ENCODE results near the gene CABLES2.
A peak's percentile ranks its signal among the peaks of the same experiment; 100 is the strongest.
"Not testable (repeated sequence)": the region's sequence is repeated elsewhere in the genome, so short reads cannot be mapped to it uniquely, and the experiment has no call there.

CABLES2 gene

DNA sequence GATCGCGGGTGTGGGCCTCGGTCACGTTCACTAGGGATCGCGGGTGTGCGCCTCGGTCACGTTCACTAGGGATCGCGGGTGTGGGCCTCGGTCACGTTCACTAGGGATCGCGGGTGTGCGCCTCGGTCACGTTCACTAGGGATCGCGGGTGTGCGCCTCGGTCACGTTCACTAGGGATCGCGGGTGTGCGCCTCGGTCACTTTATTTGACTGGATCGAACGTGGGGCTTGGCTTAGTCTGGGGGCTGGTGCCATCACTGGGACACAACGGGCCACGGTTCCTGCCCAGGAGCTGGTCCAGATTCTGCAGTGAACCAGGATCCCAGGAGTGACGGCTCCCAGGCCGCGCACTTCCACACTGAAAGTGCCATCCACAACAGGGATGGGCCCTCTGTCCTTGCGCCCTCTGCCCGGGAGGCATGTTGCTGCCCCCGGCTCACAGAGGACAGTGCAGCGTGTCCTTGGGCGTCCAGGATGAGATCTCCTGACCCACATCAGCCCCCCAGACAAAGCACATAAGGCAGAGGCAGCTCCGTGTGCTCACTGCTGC is 33.4 kb downstream of the CABLES2 start:
- DNase-seq = not testable (repeated sequence)

DNA sequence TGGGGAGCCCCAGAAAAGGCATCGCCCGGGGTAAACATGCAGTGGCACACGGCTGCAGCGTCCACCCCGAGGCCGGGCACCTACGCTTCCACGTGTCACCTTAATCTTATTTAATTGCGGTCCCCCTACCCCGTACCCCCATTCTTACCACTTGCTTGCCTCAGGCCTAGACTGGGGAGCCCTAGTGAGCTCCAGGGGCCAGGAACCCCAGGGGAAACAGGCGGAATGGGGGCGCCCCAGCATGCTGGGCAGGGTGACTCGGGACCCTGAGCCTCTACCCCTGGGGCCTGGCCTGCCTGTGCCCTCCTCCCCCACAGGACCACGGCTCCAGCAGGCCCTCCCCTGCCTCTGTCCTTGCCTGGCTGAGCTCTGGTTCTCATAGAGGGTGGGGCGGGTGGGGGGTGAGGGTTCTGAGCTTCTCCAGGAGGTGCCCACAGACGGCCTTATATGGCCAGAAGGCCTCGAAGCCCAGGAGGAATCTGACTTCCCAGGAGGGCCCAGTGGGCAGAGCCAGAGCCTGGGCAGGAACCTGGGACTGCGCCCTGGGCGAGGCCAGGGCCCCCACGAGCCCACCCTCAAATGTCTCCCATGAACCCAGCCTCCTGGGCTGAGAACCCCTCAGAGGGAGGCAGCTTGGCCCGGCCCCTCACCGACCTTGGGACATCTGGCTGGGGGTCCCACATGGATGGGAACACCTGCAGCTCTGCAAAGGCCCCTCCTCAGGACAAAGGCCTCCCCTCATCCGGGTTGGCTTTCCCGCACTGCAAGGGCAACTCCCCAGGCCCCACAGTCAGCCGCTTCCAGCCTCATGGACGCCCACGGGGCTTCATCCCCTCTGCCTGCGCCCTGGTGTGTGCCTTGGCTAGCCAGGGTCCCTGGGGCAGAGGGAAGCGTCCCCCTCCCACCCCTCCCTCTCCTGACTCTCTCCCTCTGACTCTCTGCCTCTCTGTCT is 34.8 kb downstream of the CABLES2 start:
- DNase-seq = no peak

DNA sequence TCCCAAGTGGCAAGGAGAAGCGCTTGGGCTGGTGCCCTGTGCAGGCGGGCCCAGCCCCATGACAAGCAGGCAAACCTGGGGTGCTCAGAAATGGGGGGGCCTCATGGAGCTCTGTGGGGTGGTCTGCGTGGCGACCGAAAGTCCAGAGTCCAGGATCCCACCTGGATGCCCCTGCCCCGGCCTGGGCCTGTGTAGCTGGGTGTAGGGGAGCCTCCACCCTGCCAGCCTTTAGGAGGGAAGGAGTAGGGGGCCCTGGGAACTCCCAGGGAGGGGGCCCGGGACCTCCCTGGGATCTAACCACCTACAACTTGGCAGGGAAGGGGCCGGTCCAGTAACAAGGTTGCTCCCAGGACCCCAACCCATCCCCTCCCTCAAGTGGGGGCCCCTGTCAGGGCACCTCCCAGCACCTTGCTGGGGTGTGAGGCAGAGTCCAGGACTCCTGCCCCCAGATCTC is 35.5 kb downstream of the CABLES2 start:
- DNase-seq = no peak

DNA sequence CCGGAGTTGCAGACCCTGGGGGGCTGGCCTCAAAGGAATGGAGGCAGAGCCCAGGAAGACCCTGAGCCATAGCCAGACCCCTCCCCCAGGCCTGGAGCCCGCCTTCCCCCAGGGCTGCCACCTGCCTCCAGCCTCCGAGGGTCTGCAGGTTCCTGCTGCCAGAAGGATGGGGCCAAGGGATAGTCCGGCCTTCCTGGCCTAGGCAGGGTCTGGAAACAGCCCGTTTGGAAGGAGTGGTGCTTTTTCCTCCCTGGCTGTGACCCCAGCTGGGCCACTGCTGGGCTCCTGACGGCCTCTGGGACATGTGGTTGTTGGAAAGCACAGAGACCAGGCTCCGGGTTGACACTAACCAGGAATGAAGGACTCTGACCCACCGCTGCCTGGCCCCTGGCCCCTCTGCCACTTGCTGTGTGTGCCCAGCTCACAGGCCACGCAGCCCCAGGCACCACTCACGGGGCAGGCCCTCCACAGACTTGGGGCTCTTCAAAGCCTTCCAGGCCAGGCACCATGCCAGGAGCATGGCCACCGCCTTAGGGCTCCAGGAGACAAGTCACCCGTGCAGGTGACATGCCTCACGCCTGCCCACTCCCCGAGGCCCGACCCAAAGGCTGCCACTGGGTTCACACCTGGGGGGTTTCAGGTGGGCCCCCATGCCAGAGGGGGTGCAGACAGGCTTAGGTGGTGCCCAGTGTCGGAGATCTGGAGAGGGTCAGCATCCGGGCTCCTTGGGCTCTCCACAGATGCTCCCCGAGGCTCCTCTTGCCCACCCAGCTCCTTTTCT is 36.1 kb downstream of the CABLES2 start:
- no peak for DNase-seq

DNA sequence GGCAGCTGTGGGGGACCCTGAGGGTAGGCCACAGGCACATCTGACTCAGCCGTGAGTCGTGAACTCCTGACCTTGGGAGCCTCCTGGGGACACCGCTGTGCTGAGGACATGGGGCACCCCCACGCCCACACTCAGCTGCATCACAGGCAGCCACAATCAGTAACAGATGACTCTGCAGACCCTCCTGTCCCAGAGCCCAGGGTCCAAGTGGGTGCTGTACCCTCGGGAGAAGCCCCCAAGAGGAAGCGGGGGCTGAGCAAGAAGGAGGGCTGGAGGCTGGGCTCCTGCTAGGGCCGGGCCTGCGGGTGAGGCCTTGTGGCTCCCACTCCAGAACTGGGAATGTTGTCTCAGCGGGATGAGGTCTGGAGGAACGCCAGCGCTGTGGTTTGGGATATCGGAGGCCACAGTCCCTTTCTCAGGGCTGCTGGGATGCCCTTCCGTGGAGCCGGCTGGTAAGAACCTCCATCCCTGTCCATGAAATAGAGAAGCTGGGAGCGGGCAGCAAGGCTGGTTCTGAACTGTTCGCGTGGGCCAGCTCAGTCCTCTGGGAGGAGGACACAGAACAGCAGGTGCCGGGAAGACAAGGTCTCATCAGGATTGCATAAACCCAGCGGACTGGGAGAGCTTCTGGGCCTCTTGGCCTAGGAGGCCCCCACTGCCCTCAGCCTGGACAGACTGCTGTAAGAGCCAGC is 36.8 kb downstream of the CABLES2 start:
- DNase-seq = no peak

DNA sequence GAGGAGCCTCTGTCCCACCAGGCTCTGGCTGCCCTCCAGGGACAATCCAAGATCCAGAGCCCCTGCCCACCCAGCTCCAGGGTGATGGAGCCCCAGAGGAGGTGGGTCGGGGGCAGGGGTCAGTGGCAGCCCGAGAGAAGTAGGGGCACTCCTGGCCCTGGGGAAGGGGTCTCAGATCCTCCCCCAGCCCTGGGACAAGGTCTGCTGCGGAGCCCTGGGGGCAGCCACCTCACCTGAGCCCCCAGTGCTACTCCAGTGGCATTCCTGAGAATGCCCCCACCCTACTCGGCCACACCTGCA is 37.3 kb downstream of the CABLES2 start:
- no peak for DNase-seq

DNA sequence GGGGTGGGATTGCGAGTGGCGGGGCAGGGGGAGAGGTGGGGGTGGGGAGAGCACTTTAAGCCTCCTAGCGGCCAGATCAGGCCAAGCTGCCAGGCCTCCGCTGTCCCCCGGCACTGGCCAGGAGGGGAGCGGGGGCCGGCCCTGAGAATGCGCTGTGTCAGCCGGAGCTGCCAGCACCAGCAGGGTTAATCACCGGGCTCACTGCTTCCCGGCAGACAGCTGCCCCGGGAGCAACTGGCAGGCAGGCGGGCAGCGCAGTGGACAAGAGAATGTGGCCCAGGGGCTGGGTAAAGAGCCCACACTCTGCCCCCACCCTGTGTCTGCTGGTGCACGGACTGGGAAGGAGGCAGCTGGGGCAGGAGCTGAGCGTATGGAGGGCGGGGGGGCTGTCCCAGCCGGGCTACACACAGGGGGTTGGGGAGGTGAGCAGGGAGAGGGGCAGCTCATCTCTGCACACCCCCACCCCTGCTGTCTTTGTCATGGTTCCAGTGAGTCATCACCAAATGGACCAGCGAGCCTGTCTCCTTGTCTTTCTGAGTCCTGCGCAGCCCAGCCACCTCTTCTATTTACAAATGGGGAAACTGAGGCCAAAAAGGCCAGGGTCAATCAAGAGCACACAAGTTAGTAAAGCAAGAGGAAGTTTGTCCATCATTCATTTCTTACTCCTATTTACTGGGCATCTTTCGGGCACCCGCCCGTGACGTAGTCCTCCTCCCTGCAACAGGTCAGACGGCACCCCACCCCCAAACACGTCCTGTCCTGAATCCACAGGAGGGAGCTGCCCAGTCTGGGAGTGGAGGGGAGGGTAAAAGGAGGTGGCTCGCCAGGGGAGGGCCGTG is 37.9 kb downstream of the CABLES2 start:
- DNase-seq = peak in 9 of 56 donors; percentile 15 to 60 (median 27)

DNA sequence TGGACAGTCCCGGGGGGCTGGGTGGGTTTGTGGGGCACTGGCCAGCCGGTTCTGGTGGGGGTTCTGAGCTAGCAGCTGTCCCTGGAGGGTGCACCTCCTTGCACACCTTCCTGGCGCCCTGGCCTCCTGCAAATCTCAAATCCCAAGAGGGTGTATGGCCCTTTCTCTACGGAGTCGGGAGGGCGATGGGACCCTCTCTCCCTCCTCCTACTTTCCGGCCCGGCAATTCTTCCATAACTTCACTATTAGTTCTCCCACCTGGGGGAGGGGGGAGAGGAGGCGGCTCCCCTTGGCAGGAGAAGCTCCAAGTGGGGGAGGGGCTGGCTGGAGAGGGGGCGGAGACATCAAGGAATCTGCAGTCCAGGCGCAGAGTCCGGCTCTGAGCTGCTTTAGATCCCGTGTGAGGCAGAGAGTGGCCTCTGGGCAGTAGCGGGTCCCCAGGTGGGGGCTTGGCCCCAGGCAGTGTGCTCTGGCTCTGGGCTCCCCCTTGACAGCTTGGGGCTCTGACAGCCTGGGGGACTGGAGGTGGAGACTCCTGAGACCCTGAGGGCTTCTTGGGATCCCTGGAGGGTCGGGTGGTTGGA is 38.6 kb downstream of the CABLES2 start:
- peak in 2 of 56 donors; percentile 12 to 31 for DNase-seq

DNA sequence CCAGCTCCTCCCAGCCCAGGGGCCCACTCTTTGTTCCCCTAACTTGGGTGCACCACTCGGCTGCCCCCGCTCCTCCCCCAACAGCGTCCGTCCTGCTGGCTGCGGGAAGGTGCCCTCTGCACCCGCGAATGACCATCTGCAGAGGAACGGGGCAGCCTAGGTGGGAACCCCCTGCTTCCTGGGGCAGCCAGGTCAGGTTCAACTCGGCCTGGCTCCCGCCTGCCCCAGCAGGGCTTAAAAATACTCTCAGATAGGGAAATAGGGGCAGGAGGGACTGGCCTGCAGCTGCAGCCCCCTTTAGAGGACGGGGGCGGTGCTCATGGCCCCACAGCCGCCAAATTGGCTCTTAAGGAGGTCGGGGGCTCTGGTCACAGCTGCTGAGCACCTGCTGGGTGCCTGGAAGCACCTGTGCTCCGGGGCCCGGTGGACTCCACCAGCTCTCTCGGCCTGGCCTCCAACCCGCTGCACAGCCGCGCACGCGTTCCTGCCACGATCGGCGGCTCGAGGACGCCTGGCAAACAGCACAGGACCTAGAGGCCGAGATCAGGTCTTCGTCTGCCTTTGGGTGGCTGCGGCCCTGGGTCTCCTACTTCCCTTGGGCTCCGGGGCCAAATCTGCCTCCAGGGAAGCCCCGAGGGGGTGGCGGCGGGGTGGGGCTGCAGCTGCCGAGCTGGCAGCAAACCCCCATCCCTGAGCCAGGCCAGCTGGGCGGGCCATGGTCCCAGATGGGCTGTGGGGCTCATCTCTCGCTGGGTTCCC is 39.3 kb downstream of the CABLES2 start:
- DNase-seq = peak in 11 of 56 donors; percentile 15 to 46 (median 30)

DNA sequence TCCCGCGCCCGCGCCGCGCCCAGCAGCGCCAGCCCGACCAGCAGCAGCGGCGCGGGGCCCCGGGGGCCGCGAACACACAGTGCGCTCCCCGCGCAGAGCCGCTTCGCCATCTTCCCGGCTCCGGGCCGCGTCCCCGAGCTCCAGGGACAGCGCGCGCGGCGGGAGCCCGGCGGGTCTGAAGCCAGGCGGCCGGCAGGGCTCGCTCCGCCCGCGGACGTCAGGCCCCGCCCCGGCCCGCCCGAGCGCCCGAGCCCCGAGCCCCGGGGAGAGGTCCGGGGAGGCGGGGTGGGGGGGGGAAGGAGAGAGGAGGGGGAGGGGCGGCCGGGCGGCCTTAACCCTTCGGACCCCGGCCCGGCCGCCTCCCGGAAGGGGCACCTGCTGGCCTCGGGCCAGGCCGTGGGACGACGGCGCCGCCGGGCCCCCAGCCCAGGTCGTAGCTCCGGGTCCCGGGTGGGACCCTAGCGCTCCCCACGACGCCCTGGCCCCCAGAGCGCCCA is 39.9 kb downstream of the CABLES2 start, which contains the start of gene LAMA5:
Gene LAMA5 (minus strand): TSS at position 177 of the 497 bp plus-strand sequence. CDS start 67 bp downstream, at position 110.
- DNase-seq = peak in 7 of 56 donors; percentile 26 to 63 (median 35)

DNA sequence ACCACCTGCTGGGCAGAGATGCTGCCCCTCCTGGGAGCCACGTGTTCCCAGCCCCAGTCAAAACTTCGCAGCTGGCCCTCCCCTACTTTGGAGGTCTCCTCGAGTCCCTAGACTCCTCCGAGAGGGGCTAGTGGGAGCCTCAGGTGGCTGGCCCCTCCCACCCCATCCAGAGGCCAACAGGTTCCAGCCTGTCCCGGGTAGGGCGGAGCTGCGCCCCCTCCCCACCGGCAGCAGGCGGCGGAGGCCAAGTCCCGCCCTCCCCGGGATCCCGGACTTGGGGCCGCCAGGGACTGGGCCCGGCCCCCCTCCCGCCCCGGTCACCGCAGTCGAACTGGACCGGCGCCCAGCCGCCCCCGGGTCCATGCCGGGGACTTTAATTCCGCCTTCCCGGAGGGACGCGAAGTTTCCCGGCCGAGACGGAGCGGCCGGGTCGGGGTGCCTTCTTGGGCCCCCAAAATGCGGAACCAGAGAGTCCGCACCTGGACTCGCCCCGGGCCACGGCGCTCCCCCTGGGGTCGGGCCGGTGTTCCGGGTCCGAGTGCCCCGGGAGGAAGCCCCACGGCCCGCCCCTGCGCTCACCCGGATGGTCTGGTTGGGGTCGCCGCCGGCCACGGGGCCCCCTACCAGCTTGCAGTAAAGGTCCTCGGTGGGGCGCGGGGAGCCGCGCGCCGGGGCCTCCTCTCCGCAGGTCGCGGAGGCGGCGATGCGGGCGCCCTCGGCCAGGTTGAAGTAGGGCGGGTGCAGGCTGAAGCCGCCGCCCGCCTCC is 40.5 kb downstream of the CABLES2 start:
- peak in 3 of 56 donors; percentile 25 to 37 (median 35) for DNase-seq

DNA sequence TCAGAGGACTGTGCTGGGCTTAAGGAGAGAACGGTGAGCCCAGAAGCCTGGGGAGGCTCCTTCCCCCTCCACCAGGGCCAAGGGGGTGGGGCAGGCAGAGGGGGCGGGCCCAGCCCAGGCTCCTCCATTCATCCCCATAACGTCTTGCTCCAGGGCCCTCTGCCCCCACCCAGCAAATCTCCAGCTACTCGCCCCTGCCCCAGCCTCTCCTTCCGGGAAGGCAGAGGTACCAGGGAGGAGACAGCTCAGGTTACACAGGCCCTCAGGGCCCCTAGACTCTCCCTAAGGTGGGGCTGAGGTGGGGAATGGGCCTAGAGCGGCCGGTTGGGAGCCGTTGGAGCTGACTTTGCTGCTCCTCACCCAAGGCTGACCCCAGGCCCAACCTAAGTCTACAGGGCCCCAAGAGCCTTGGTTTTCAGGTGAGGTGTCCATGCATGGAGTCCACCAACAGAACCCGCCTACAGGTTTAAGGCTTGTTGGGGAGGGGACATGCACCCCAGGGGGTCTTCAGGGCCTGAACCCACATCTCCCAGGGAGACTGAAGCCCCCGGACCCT is 41.2 kb downstream of the CABLES2 start:
- no peak for DNase-seq

DNA sequence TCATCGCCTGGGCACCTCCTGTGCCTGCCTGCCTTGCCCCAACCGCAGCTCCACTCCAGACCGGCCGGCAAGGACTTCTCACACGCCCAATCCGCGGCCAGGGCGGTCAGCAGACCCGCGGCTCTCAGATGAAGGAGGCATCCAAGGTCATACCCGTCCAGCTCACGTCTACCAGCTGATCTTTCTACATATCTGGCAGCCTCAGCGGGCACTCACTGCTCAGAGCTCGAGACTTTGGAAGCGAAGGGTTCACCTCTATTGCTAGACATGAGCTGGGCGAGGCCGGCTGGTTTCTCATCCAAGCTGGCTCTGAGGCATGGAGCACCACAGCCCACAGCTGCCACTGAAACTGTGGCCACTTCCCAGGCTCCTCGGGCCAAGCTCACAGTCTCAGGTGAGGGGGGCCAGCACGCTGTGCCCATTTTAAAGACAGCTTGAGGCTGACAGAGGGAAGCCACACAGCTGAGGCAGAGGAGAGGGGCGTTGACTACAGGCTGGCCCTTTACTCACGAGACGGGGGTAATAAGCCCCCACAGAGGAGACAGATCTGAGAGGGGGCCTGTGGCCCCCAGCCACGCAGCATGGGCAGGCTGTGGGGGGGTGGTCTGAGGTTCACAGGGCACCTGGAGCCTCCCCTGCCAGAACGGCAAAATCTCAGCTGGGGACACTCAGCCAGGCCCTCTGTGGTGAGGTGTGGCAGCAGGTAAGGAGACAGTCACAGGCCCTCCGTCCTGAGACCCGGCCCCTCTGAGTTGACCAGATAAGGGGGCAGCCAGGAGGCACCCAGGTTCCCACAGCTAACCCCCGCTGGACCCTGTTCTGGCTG is 42.0 kb downstream of the CABLES2 start:
- no peak for DNase-seq

DNA sequence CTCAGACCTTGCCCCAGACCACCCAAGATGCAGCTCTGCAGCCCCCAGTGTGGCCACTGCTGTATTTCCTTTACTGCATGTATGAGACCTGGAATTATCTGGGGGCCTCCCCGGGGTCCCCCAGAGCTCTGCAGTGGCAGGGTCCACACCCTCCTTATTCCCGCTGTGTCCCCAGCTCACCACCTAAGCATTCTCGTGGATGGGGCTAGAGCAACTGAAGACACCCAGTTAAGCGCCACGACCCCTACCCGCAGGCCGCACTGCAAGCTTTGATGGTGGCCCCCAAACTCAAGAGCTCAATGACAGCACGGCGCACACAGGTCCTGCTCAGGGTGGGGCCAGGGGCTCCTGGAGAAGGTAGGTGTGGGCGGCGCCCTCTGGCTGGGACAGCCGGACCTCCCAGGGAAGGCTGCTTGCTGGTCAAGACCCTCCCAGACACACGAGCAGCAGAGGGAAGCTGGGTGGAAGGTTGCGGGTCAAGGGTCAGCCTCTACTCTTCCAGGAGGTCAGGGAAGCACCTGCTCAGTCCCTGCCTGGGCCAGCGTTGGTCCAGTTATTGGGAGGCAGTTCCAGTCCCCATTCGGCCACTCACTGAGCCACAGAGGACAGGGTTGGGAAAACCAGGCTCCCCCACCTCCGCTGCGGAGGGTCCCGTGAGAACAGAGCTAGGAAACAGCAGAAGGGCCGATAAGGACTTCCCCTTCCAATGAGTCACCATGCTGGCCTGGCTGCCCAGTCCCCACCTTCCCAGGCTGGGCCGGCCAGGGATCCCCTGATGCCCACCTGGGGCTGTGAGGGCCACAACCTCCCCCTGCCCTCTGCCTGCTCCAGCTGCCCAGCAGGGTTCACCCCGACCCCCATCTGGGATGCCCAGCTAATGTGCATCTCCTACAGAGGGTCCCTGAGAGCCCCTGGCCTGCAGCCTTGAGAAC is 42.9 kb downstream of the CABLES2 start:
- DNase-seq = no peak
